ENCODE results near the gene FRG2B. TPM values are rescaled to one million over a fixed set of nuclear protein-coding genes. Genes with fewer than 3 reads are reported as not detected.

The FRG2B gene
- total and polyA plus RNA-seq, 11 donors: not detected

- ATAC-seq (no peak), DNase-seq (no peak)
- intact Hi-C loops (cut with DNase I): no loop called here
- Histone ChIP-seq H3K9me3 (peaks cover 0 to 10% (median 0%) of the 10 kb centered on the region in 12 donors), H3K4me1 (no peaks in the 10 kb centered on the region), H3K4me3 (no peak overlapping the region), H3K36me3 (no peaks in the 10 kb centered on the region), H3K27ac (no peak overlapping the region), H3K27me3 (peaks cover 0 to 27% (median 13%) of the 10 kb centered on the region in 9 donors)
- no peak for TF ChIP-seq CTCF (IDR thresholded peaks at IDR 0.05)
- WGBS, 4 donors: 63 to 86% (median 73%) methylated on average over 3 to 7 of the region's 7 CpGs
Measured at GRCh38 chr10:133617196-133617595, 9.4 kb downstream of the FRG2B start.

- peaks cover 0 to 23% (median 8%) of the 10 kb centered on the region in 9 donors for H3K27me3 ChIP-seq
- no peak overlapping the region for H3K4me3 ChIP-seq
- peaks cover 0 to 10% (median 0%) of the 10 kb centered on the region in 12 donors for H3K9me3 ChIP-seq
- TF ChIP-seq CTCF (IDR thresholded peaks at IDR 0.05): no peak
- no peak for TF ChIP-seq POLR2A (IDR thresholded peaks at IDR 0.05)
- DNase-seq (peak in 2 of 5 donors; percentile 35 to 42), ATAC-seq (peak in 3 of 4 donors; percentile 37 to 49 (median 47))
- intact Hi-C loops (cut with DNase I): no loop called here
- no peak overlapping the region for H3K27ac ChIP-seq
- H3K36me3 ChIP-seq: no peaks in the 10 kb centered on the region
- H3K4me1 ChIP-seq: no peaks in the 10 kb centered on the region
- whole genome bisulfite sequencing, 4 donors: 81 to 89% (median 85%) methylated on average over 6 to 8 of the region's 8 CpGs
Measured at GRCh38 chr10:133616371-133617130, 10.0 kb downstream of the FRG2B start.

GRCh38 chr10:133614830-133615580, 11.6 kb downstream of the FRG2B start:
- TF ChIP-seq CTCF (IDR thresholded peaks at IDR 0.05) (no peak), POLR2A (IDR thresholded peaks at IDR 0.05) (no peak)
- H3K4me3 ChIP-seq: no peak overlapping the region
- no peak overlapping the region for H3K27ac ChIP-seq
- no peaks in the 10 kb centered on the region for H3K4me1 ChIP-seq
- intact Hi-C loops (cut with DNase I): no loop called here
- no peaks in the 10 kb centered on the region for H3K36me3 ChIP-seq
- peaks cover 0 to 16% (median 3%) of the 10 kb centered on the region in 9 donors for H3K27me3 ChIP-seq
- DNase-seq (no peak), ATAC-seq (peak in 2 of 4 donors; percentile 16 to 38)
- 62 to 79% (median 75%) methylated on average over 10 of the region's 10 CpGs for WGBS, 4 donors
- H3K9me3 ChIP-seq: peaks cover 0 to 10% (median 0%) of the 10 kb centered on the region in 12 donors

- intact Hi-C loops (cut with DNase I): no loop called here
- ATAC-seq (no peak), DNase-seq (no peak)
- H3K27ac ChIP-seq: no peak overlapping the region
- peaks cover 0 to 16% (median 3%) of the 10 kb centered on the region in 9 donors for H3K27me3 ChIP-seq
- no peaks in the 10 kb centered on the region for H3K4me1 ChIP-seq
- 61 to 75% (median 69%) methylated on average over 6 of the region's 6 CpGs for WGBS, 4 donors
- H3K9me3 ChIP-seq: peaks cover 0 to 10% (median 0%) of the 10 kb centered on the region in 12 donors
- TF ChIP-seq CTCF (IDR thresholded peaks at IDR 0.05) (no peak), POLR2A (IDR thresholded peaks at IDR 0.05) (no peak)
- H3K36me3 ChIP-seq: no peaks in the 10 kb centered on the region
- H3K4me3 ChIP-seq: no peak overlapping the region
Measured at GRCh38 chr10:133613699-133614098, 12.9 kb downstream of the FRG2B start.
